GM10847 (cell line): ENCODE measurements around the gene ZBTB44.
A peak's percentile ranks its signal among the peaks of the same experiment; 100 is the strongest.

Source experiments
- POLR2A ChIP-seq: IDR thresholded peaks from 2 replicates; pipeline ENCODE4 v1.6.1; 2011; ENCODE audit not compliant: insufficient read length; ENCODE audit errors: extremely low read depth

ZBTB44 gene

DNA sequence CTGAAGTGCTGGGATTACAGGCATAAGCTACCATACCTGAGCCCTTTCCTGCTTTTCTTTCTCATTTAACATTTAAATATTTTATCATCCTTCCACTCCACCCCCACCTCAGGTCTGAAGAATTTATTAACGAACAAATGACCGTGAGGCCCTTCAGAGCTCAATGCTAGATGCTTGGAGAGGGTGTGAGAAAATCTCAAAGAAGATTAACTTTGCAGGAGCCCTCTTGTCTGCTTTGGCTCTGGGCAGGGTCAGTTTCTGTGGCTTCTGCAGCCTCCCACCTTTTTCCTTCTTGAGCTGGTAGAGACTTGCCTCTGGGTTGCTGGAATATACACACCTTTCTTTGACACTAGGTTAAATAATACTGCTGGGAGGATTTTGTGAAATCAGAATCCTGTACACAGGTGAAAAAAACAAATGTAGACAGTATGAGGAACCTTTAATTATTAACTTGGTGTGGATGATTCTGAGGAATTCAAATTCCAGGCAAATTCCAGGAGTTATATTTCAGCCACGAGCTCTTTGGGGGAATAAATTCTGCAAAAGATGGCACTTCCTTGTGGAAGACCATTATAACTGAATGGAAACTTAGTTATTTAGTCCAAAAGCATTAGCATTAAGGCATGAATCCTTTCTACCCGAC is 3.4 kb upstream of the ZBTB44 start:
- TF ChIP-seq POLR2A = no peak

DNA sequence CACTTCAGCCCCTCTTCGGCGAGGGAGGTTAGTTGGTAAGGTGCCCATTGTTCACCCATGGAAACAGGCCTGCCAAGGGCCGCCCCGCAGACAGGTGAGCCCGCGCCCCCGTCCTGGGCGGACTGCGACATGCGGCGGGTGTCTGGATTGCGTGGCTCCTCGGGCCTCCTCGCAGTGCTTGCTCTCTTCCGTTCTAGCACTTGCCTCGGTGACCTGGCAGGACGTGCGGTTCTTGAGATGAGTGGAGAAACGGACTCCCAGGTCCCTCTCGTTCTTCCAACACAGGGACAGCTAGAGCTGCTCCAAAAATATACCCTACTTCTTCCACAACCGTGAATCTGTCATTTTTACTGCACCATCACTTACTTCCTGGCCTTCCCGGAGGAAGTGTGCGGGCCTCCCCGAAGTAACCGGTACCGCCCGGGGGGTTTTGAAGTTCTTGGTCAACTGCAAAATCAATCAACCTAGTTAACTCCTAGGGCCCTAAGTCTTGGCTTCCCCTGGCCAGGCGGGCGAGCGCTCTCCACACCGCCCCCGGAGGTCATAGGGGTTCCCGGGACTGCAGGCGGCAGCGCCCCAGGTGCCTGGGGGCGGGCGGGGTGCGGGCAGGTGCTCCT is 745 bp upstream of the ZBTB44 start:
- no peak for TF ChIP-seq POLR2A

DNA sequence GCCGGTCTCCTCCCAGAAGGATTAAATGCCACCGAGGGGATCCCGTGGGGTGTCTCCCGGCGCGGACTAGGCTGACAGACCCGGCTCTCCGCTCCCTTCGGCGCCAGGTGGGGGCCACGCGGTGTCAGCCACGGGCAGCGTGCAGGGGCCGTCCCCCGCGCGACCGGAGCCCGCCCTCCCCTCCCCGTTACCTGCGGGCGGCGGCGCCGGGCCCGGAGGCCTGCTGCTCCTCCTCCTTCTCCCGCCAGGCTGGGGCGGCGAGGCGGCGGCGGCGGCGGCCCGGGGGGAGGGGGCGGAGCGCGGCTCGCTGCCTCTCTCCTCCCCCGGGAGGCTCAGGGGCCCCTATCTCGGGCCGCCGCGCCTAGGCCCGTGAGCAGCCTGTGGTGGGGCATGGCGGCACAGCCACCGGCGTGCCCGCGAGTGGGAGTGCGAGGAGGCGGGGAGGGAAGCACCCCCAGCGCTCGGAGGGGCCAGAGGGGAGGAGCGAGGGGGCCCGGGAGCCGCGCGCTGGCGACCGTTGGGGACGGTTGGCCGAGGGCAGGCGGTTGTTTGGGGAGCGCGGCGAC is 450 bp downstream of the ZBTB44 start:
- TF ChIP-seq POLR2A = peak; percentile 23

DNA sequence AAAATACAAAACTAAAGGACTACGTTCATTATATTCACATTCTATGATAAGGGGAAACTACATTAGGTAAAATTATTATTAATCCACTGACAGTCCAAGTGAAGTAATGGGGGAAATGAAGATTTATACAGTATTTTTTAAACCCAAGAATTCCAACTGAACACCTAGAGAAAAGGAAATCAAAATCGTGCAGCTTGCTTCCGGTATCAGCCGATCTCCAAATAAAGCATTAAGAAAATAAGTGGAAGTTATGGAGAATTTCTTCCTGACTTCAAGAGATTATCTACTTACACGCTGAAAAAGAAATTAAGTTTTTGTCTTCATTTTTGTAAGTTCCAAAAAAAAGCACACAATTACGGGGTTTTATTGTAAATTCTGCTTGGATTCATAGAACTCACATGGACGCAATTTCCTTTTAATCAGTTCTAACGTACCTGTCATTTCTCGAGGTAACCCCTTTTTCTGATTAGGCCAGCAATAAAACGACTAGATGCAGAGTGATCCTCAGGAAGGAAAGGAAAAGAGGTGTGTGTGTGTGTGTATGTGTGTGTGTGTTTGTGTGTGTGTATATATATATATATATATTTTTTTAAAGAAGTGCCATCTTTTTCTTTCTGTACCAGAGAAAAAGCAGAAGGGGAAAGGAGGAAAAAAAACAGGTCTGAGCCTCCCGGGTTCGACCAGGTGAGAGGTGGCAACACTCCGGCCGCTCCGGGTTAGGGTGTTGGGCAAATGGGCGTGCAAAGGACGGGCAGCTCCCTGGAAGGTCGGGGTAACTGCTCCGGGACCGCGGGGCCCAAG is 1.1 kb downstream of the ZBTB44 start:
- TF ChIP-seq POLR2A = no peak

DNA sequence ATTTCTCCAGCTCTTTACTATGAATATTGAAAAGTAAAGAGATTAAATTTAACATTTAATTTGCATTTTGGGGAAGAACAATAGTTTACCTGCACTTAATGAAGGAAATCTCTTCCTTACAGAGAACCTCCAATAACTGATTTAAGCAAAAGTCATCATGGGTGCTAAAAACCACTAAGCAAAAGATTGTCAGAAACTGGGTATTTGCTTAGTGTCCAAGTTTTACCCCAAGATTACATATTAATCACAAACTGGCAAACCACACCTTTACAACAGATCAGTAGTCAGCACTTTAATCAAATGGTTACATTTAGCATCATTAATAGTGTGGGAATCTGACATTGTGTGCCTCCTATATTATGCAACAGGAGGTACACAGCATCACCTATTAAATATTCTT is 2.7 kb downstream of the ZBTB44 start:
- no peak for TF ChIP-seq POLR2A

DNA sequence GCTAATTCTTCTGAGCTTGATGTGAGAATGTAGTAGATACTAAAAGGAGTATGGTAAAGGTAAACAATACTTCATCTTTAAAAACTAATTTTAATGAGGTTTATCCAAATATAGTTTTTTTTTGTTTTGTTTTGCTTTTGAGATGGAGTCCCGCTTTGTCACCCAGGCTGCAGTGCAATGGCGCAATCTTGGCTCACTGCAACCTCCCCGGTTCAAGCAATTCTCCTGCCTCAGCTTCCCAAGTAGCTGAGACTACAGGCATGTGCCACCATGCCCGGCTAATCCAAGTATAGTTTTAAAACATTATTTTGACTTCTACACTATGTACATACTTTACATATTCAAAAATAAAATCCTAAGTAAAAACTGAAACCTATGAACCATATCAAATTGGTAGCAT is 4.1 kb downstream of the ZBTB44 start:
- no peak for TF ChIP-seq POLR2A

DNA sequence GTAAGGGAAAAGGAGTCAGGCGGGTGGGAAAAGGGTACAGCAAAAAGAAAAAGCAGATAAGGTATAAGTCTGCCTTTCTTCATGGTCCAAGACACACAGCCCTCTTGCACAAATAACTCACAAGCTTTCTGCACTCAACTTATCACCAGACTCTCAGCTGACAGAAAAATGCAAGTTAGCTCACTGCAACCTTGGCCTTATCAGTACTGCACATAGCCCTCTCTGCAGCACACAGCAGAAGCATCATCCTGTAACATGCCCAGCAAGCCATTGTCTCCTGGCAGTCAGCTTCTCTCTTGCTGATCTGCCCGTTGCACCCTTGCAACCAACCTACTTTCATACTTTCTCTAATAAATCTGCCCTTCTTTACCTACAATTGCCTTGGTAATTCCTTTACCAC is 5.8 kb downstream of the ZBTB44 start:
- no peak for TF ChIP-seq POLR2A

DNA sequence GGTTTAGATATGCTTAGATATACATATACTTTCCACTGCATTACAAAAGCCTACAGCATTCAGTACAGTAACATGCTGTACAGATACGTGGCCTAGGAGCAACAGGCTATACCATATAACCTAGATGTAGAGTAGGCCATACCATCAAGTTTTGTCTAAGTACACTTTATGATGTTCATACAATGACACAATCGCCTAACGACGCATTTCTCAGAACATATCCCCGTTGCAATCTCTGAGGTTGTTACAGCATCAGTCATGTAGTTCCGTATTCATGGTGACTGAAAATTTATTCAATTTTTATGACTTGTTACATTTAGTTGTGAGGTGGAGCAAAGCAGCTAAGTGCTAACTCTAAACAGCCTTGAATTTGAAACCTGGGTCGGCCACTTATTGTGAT is 6.7 kb downstream of the ZBTB44 start:
- no peak for TF ChIP-seq POLR2A

DNA sequence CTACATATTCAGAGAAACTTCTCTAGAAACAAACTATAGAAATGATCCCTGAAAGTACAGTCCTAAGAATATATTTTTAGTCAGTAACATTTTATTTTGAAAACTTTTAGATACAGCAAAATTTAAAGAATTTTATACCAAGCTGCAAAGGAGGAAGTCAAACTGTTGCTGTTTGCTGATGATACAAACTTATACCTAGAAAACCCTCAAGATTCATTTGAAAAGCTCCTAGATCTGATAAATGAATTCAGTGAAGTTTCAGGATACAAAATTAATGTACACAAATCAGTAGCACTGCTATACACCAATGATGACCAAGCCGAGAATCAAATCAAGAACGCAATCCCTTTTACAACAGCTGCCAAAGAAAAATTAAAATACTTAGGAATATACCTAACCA is 10.1 kb downstream of the ZBTB44 start:
- no peak for TF ChIP-seq POLR2A

DNA sequence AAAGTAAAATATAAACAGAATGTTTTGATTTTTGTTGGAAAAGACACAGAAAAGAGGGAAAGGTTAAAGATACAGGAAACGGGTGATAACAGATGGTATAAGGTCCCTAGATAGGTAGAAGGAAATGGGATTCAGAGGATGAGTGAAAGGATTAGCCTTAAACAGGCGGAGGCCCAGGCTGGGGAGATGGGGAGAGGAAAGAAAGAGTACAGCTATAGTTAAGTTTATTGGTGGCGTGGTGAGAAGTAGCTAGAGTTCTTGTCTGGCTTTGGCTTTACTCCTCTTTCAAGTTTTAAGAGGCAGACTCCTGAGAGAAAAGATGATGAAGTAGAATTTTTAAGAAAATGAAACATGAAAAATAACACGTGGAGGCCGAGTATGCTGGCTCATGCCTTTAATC is 13.7 kb downstream of the ZBTB44 start:
- no peak for TF ChIP-seq POLR2A

DNA sequence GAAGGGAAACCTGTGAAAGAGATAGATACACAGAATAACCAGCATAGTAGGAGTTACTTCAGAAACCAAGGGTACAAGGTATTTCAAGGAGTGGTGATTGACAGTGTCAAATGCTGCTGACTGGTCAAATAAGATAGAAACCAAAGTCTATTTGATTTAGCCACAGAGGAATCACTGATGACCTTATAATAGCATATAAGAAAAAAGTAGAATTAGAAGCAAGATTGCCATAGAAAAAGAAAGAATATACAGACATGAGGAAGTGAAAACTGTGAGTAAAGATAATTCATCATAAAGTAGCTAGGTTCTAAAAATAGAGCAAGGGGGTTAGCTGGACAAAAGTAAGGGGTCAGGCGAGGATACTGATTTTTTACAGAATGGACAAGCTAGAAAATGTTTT is 14.2 kb downstream of the ZBTB44 start:
- no peak for TF ChIP-seq POLR2A

DNA sequence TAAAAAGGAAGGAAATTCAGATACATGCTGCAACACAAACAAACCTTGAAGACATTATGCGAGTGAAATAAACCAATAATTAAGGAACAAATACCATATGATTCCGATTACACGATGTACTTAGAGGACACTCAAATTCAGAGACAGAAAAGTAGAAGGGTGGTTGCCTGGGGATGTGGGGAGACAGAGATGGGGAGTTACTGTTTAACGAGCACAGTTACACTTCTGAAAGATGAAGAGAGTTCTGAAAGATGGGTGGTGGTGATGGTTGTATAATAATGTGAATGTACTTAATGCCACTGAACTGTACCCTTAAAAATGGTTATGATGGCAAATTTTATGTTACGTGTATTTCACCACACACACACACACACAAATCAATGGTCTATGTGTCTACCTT is 14.7 kb downstream of the ZBTB44 start:
- TF ChIP-seq POLR2A = no peak

DNA sequence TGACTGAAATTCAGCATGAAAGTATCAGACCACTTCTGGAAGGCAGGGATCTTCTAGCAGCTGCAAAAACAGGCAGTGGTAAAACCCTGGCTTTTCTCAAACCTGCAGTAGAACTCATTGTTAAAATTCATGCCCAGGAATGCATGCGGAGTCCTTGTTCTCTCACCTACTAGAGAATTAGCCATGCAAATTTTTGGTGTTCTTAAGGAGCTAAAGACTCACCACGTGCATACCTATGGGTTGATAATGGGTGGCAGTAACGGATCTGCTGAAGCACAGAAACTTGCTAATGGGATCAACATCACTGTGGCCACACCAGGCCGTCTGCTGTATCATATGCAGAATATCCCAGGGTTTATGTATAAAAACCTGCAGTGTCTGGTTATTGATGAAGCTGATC is 19.1 kb downstream of the ZBTB44 start:
- no peak for TF ChIP-seq POLR2A

DNA sequence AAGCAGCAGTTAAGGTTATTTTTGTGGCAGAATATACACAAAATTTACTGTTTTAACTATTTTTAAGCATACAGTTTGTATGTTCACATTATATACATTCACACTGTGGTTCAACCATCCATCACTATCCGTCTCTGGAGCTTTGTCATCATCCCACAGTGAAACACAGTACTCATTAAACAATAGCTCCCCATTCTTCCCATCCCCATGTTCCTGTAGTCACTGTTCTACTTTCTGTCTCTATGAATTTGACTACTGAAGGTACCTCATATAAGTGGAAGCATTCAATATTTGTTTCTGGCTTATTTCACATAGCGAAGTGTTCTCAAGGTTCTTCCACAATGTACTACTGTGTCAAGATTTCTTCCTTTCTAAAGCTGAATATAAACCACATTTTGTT is 32.6 kb downstream of the ZBTB44 start:
- no peak for TF ChIP-seq POLR2A

DNA sequence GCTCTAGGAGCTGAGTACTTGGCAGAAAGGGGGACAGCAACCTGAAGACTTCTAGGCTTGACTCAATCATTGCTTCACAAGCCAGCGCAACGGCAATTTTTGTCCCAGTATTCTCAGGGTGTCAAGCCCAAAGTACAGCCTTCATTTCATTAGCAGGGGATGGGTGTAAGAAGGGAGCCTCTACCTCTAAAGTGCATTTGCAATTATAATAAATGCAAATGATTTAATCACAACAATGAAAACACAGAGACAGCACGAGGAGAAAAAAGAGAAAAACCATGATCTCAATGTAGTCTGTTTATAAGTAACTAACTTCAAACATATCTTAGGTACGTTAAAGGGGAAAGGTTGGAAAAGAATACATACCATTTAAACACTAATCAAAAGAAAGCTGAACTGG is 34.7 kb downstream of the ZBTB44 start:
- TF ChIP-seq POLR2A = no peak

DNA sequence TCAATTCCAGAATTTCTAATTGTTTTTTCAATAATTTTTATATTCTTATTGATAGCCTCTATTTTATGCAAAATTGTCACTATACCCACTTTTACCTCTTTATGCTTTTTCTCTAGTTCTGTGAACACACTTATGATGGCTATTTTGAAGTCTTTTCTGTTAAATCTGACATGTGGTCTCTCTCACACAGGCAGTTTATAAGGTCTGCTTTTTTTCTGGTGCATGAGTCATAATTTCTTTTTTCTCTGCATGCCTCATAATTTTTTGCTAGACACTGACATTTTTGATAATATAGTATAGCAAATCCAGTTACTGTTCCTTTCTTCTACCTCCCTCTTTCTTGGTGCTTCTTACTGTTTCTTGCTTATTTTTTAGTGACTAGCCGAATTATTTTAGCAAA is 36.0 kb downstream of the ZBTB44 start:
- no peak for TF ChIP-seq POLR2A
